Measurements from ENCODE around the gene SLC2A10.
A peak's percentile ranks its signal among the peaks of the same experiment; 100 is the strongest.

Gene SLC2A10

GRCh38 chr20:46757135-46757534, 47.7 kb downstream of the SLC2A10 start:
- no peak for DNase-seq (ENCODE audit: low read depth in 1 of 2, low spot score in 1 of 2)
- Histone ChIP-seq H3K27me3 (ENCODE audit: insufficient read depth, poor library complexity, severe bottlenecking) (no peaks in the 10 kb centered on the region), H3K27ac (replicated peaks) (no peak overlapping the region), H3K4me3 (replicated peaks; ENCODE audit: insufficient read depth, low read length) (no peak overlapping the region)
- TF ChIP-seq SPI1 (IDR thresholded peaks at IDR 0.05; ENCODE audit: borderline replicate concordance, low read depth), result no peak
- no peak for TF ChIP-seq REST (IDR thresholded peaks at IDR 0.05; ENCODE audit: insufficient replicate concordance, low read depth)

- H3K27ac ChIP-seq (replicated peaks), result no peak overlapping the region
- peak in 1 of 2 experiments; percentile 62 for DNase-seq (ENCODE audit: low read depth in 1 of 2, low spot score in 1 of 2)
- H3K27me3 ChIP-seq (ENCODE audit: insufficient read depth, poor library complexity, severe bottlenecking), result no peaks in the 10 kb centered on the region
- H3K4me3 ChIP-seq (replicated peaks; ENCODE audit: insufficient read depth, low read length), result no peak overlapping the region
- TF ChIP-seq CTCF (IDR thresholded peaks at IDR 0.05; ENCODE audit: insufficient read depth, low read length), result peak; percentile 98
- TF ChIP-seq REST (IDR thresholded peaks at IDR 0.05; ENCODE audit: insufficient replicate concordance, low read depth), result no peak
- no peak for TF ChIP-seq GABPA (IDR thresholded peaks at IDR 0.05; ENCODE audit: low read depth)
- no peak for TF ChIP-seq POLR2AphosphoS5 (IDR thresholded peaks at IDR 0.05; ENCODE audit: low read depth)
- TF ChIP-seq SPI1 (IDR thresholded peaks at IDR 0.05; ENCODE audit: borderline replicate concordance, low read depth), result no peak
Observed at GRCh38 chr20:46757754-46758678, 48.6 kb downstream of the SLC2A10 start.

GRCh38 chr20:46758929-46759669, 49.6 kb downstream of the SLC2A10 start:
- Histone ChIP-seq H3K27me3 (ENCODE audit: insufficient read depth, poor library complexity, severe bottlenecking) (no peaks in the 10 kb centered on the region), H3K27ac (replicated peaks) (no peak overlapping the region), H3K4me3 (replicated peaks; ENCODE audit: insufficient read depth, low read length) (no peak overlapping the region)
- no peak for DNase-seq (ENCODE audit: low read depth in 1 of 2, low spot score in 1 of 2)
- no peak for TF ChIP-seq REST (IDR thresholded peaks at IDR 0.05; ENCODE audit: insufficient replicate concordance, low read depth)
- TF ChIP-seq SPI1 (IDR thresholded peaks at IDR 0.05; ENCODE audit: borderline replicate concordance, low read depth), result no peak
- no peak for TF ChIP-seq POLR2AphosphoS5 (IDR thresholded peaks at IDR 0.05; ENCODE audit: low read depth)
- no peak for TF ChIP-seq CTCF (IDR thresholded peaks at IDR 0.05; ENCODE audit: insufficient read depth, low read length)
